CD14-positive monocyte (primary cell): ENCODE measurements around the gene DMAC2. TPM values are rescaled to one million over a fixed set of nuclear protein-coding genes. Genes with fewer than 3 reads are reported as not detected.

Experiments
- DNase-seq, 3 donors: peaks; one replicate each; pipeline ENCODE4 v3.0.0-alpha.2; 2011 to 2022
- H2AFZ ChIP-seq: 2 replicates; pipeline ENCODE4 v1.6.0; 2012; ENCODE audit warnings: mild to moderate bottlenecking, low read depth, low read length, inconsistent platforms; ENCODE audit not compliant: insufficient read depth, poor library complexity, severe bottlenecking
- H3K27ac ChIP-seq, 2 donors: 1 replicate in 1 of 2; 2 replicates in 1 of 2; pipeline ENCODE4 v1.5.1; 2012 to 2013; ENCODE audit warnings: low read length in 2 of 2, control low read depth in 1 of 2, inconsistent platforms in 1 of 2, low read depth in 1 of 2, mild to moderate bottlenecking in 1 of 2
- H3K27me3 ChIP-seq, 2 donors: one replicate each; pipeline versions ENCODE4 v1.6.0 to v1.6.1; 2011 to 2013; ENCODE audit warnings: low read length in 2 of 2; ENCODE audit not compliant: control insufficient read depth in 2 of 2, insufficient read depth in 2 of 2
- H3K36me3 ChIP-seq, 2 donors: replicated peaks in 1 of 2; 1 replicate in 1 of 2; 2 replicates in 1 of 2; pipeline versions ENCODE4 v1.5.1 to v1.6.1; 2012 to 2013; ENCODE audit warnings: low read length in 2 of 2, control low read depth in 1 of 2, inconsistent platforms in 1 of 2, mild to moderate bottlenecking in 1 of 2; ENCODE audit not compliant: insufficient read depth in 2 of 2, control insufficient read depth in 1 of 2
- H3K4me1 ChIP-seq, 2 donors: 1 replicate in 1 of 2; 2 replicates in 1 of 2; pipeline versions ENCODE4 v1.5.1 to v1.6.1; 2012 to 2013; ENCODE audit warnings: low read length in 2 of 2, control low read depth in 1 of 2, inconsistent platforms in 1 of 2, mild to moderate bottlenecking in 1 of 2, moderate library complexity in 1 of 2; ENCODE audit not compliant: insufficient read depth in 2 of 2, control insufficient read depth in 1 of 2
- H3K4me2 ChIP-seq: replicated peaks from 2 replicates; pipeline ENCODE3; 2012; ENCODE audit warnings: low read length, moderate library complexity, mild to moderate bottlenecking; ENCODE audit not compliant: poor library complexity, severe bottlenecking; ENCODE audit errors: extremely low read depth
- H3K4me3 ChIP-seq, 3 experiments: fragments of 200-600 bp in 1 of 3; sonication (generic) in 1 of 3; replicated peaks in 1 of 3; 1 replicate in 2 of 3; 2 replicates in 1 of 3; pipeline ENCODE4 v1.5.1; 2011 to 2013; ENCODE audit warnings: low read length in 3 of 3, mild to moderate bottlenecking in 3 of 3, control low read depth in 2 of 3, low read depth in 2 of 3, inconsistent platforms in 1 of 3, moderate library complexity in 1 of 3
- H3K79me2 ChIP-seq: 2 replicates; pipeline ENCODE4 v1.6.0; 2012; ENCODE audit warnings: mild to moderate bottlenecking, control low read depth, inconsistent platforms, low read length, moderate library complexity; ENCODE audit not compliant: insufficient read depth
- H3K9ac ChIP-seq: 2 replicates; pipeline ENCODE4 v1.6.0; 2017; ENCODE audit warnings: low read length, mild to moderate bottlenecking; ENCODE audit not compliant: insufficient read depth, poor library complexity, severe bottlenecking
- H3K9me3 ChIP-seq, 2 donors: replicated peaks in 1 of 2; 1 replicate in 1 of 2; 2 replicates in 1 of 2; pipeline versions ENCODE4 v1.5.1 to v1.6.1; 2012 to 2013; ENCODE audit warnings: low read length in 2 of 2, control low read depth in 1 of 2; ENCODE audit not compliant: control insufficient read depth in 1 of 2, insufficient read depth in 1 of 2
- H4K20me1 ChIP-seq: 2 replicates; pipeline ENCODE4 v1.6.0; 2012; ENCODE audit warnings: mild to moderate bottlenecking, low read length, control low read depth, moderate library complexity; ENCODE audit not compliant: insufficient read depth
- H3K27ac Mint-ChIP-seq, 7 donors: one replicate each; pipeline ENCODE4 v1.8.0; 2020; ENCODE audit warnings: mild to moderate bottlenecking in 7 of 7, mixed read lengths in 7 of 7, moderate library complexity in 6 of 7, inconsistent platforms in 2 of 7
- H3K27me3 Mint-ChIP-seq, 3 donors: one replicate each; pipeline ENCODE4 v1.8.0; 2021 to 2022; ENCODE audit warnings: low read depth in 3 of 3, mild to moderate bottlenecking in 3 of 3, mixed read lengths in 3 of 3, moderate library complexity in 3 of 3, inconsistent platforms in 1 of 3
- H3K36me3 Mint-ChIP-seq, 2 donors: one replicate each; pipeline ENCODE4 v1.8.0; 2020; ENCODE audit warnings: mixed read lengths in 2 of 2, inconsistent platforms in 1 of 2, mild to moderate bottlenecking in 1 of 2
- H3K4me1 Mint-ChIP-seq: one replicate; pipeline ENCODE4 v1.8.0; 2020; ENCODE audit warnings: mild to moderate bottlenecking, mixed read lengths
- H3K4me3 Mint-ChIP-seq, 2 donors: one replicate each; pipeline ENCODE4 v1.8.0; 2020; ENCODE audit warnings: mild to moderate bottlenecking in 2 of 2, mixed read lengths in 2 of 2, moderate library complexity in 1 of 2
- H3K9me3 Mint-ChIP-seq, 7 donors: one replicate each; pipeline ENCODE4 v1.8.0; 2020 to 2022; ENCODE audit warnings: mixed read lengths in 7 of 7, mild to moderate bottlenecking in 6 of 7, moderate library complexity in 6 of 7, inconsistent platforms in 2 of 7
- CTCF ChIP-seq: fragments of 200-600 bp; IDR thresholded peaks from one replicate; pipeline ENCODE4 v1.8.0; 2022; ENCODE audit warnings: antibody characterized with exemption, mild to moderate bottlenecking
- WGBS: methylation state at CpG from one replicate; pipeline ENCODE4 v1.1.5; 2013; ENCODE audit warnings: missing lambda C conversion rate; ENCODE audit not compliant: insufficient coverage; 5-methylcytosine and 5-hydroxymethylcytosine counted together
- intact Hi-C, 2 donors: fragments of 100-400 bp; cut with micrococcal nuclease; formaldehyde crosslinking; loops; one replicate each; pipeline versions ENCODE4 v1.15.0 to v1.15.1; 2023
- polyA plus RNA-seq, 3 donors: library from polyadenylated mRNA; depleted of rRNA in 1 of 3; unstranded in 2 of 3; stranded (reverse) in 1 of 3; fragments of 300-500 nt in 2 of 3; fragments of >200 nt in 1 of 3; fragmentation: Illumina TruSeq in 2 of 3; gene quantifications; 1 replicate in 2 of 3; 2 replicates in 1 of 3; pipeline ENCODE4 v1.2.3, GENCODE V29; 2012 to 2021

The DMAC2 gene
- polyA plus RNA-seq, 3 donors, result 33.2 to 48.0 (median 43.8) TPM

- peaks cover 0 to 2% (median 0%) of the 10 kb centered on the region in 3 donors for H3K27me3 Mint-ChIP-seq
- Histone ChIP-seq H3K4me3 (no peak overlapping the region), H3K79me2 (peaks cover 24% of the 10 kb centered on the region), H3K4me2 (no peak overlapping the region), H3K9ac (no peak overlapping the region), H2AFZ (no peak overlapping the region), H3K27ac (no peak overlapping the region), H4K20me1 (no peaks in the 10 kb centered on the region), H3K9me3 (no peaks in the 10 kb centered on the region), H3K4me1 (peaks cover 53 to 83% of the 10 kb centered on the region in 2 donors), H3K27me3 (no peaks in the 10 kb centered on the region), H3K36me3 (peaks cover 48 to 59% of the 10 kb centered on the region in 2 donors)
- H3K36me3 Mint-ChIP-seq, result peaks cover 64 to 74% of the 10 kb centered on the region in 2 donors
- DNase-seq, result no peak
- 87% methylated on average over 11 of the region's 11 CpGs for WGBS
- no peak for TF ChIP-seq CTCF
- peaks cover 66% of the 10 kb centered on the region for H3K4me1 Mint-ChIP-seq
- intact Hi-C loops, result no loop called here
- H3K9me3 Mint-ChIP-seq, result peaks cover 0 to 3% (median 0%) of the 10 kb centered on the region in 7 donors
- H3K4me3 Mint-ChIP-seq, result no peak overlapping the region
- H3K27ac Mint-ChIP-seq, result peak overlapping the region in 5 of 7 donors; percentile 18 to 59 (median 31)
Measured at GRCh38 chr19:41411968-41412265, 27.8 kb downstream of the DMAC2 start.

- H3K79me2 ChIP-seq, result peaks cover 24% of the 10 kb centered on the region
- H3K4me3 ChIP-seq, result no peak overlapping the region
- H3K27ac Mint-ChIP-seq, result peak overlapping the region in 5 of 7 donors; percentile 81 to 100 (median 98)
- H3K4me1 Mint-ChIP-seq, result peaks cover 72% of the 10 kb centered on the region
- H2AFZ ChIP-seq, result no peak overlapping the region
- no peak overlapping the region for H3K4me3 Mint-ChIP-seq
- WGBS, result 81% methylated on average over 7 of the region's 9 CpGs
- no peak for TF ChIP-seq CTCF
- H3K9me3 Mint-ChIP-seq, result peaks cover 0 to 3% (median 0%) of the 10 kb centered on the region in 7 donors
- intact Hi-C loops, result no loop called here
- peaks cover 43 to 53% of the 10 kb centered on the region in 2 donors for H3K36me3 ChIP-seq
- no peak for DNase-seq
- no peaks in the 10 kb centered on the region for H4K20me1 ChIP-seq
- peaks cover 59 to 68% of the 10 kb centered on the region in 2 donors for H3K36me3 Mint-ChIP-seq
- peaks cover 58 to 89% of the 10 kb centered on the region in 2 donors for H3K4me1 ChIP-seq
- H3K27me3 ChIP-seq, result no peaks in the 10 kb centered on the region
- H3K27me3 Mint-ChIP-seq, result peaks cover 0 to 2% (median 0%) of the 10 kb centered on the region in 3 donors
- no peaks in the 10 kb centered on the region for H3K9me3 ChIP-seq
- H3K4me2 ChIP-seq, result no peak overlapping the region
- peak overlapping the region in 1 of 2 donors; percentile 31 for H3K27ac ChIP-seq
- H3K9ac ChIP-seq, result no peak overlapping the region
Measured at GRCh38 chr19:41411100-41411967, 28.4 kb downstream of the DMAC2 start.
